Glomerular visceral epithelial cell (primary cell): ENCODE results near the gene ANXA8L1.
"Not testable (repeated sequence)": the region's sequence is repeated elsewhere in the genome, so short reads cannot be mapped to it uniquely, and the experiment has no call there.

Experiments
- DNase-seq: peaks from one replicate; pipeline ENCODE4 v3.0.0-alpha.2; 2016; ENCODE audit errors: extremely low spot score

Gene ANXA8L1

DNA sequence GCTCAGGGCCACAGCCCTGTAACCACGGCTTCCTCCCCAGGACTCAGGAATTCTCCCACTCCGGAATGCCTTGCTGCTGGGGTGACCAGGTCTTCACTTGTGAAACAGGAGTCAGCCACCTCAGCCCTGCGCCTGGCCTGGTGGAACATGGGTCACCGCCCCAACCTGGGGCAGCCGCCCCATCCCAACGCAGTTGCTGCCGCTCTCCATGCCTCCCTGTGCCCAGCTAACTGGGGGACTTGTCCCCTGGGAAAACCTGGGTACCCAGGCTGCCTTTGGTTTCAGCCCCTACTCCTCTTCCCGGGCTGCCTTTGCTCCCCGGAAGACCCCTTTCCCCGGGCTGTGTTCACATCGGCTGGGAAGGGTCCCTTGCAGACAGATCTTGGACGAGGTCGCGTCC is 22.2 kb downstream of the ANXA8L1 start:
- peak; percentile 7 for DNase-seq

DNA sequence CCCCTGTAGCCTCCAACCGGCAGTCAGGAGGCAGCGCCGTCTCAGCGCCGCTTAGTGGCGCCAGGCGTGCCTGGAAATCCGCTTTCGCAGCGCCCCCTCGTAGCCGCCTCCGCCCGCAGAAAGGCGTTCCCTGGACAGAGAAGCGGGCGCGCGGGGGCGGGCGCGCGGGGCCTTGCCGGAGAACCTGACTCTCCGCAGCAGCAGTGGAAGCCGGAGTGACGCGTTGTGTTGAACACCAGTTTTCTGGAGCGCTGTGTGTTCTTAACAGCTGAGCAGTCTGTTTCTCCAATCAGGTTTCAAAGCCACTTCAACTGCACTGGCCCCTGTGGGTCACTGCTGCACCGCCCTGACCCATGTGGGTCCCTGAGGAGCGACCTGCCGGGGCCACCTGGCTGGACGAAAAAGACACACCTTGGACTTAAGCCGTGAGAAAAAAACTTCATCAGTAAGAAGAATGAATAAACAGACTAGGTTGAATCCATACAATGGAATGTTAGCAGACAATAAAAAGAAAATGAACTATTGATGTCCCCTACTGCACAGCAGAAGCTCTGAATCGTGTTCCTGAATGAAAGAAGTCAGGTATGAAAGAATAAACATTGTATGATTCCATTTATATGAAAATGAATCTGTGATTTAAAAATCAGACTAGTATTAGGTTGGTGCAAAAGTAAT is 22.8 kb downstream of the ANXA8L1 start:
- peak; percentile 31 for DNase-seq

DNA sequence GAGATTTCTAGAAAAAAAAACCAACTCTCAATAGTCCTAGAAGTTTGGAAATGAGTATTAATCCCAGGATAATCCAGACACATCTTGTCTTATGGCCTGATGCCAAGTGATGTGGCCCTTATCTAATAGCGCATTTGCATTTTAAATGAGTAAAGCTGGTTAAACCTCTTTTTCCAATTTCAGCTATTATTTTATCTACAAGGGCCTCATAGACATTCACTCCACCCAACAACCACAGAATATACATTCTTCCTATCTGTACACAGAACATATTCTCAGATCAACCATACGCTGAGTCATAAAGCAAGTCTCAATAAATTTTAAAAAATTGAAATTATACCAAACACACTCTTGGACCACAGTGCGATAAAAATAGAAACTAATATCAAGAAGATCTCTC is 34.0 kb downstream of the ANXA8L1 start:
- not testable (repeated sequence) for DNase-seq

DNA sequence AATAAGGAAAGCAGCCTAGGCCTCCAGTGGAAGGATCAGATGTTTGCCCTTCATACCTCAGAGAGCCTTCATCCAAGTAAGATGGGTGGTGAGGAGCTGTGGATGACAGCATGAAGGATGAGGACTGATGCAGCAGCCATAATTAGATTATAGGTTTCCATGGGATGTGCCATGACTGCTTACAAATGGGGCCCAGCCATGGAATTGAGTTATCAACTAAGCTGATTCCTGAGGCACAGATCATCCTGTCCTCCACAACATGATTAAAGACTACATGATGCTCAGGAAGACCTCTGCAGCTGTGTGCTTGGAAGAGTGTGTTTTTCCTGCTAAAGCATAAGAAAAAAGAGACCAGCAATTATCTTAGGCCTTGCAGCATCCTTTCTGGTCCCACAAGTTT is 35.5 kb downstream of the ANXA8L1 start:
- DNase-seq, result not testable (repeated sequence)

DNA sequence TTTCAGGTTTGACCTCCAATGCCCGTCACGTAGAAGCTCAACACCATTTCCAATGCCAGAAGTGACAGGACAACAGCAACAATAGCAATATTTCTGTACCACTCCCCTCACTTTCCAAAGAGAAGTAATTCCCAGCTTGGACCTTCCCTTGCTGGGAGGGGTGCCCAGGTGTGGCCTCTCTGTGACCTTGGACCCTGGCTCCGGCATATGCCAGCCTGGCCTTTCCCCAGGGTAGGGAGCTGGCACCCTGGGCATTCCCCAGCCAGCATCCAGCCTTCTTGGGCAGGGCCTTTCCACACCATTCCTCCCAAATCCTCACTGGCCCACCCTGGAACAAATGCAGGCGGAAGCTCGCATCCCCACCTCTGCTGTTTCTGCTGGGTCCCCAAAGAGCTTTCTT is 37.1 kb downstream of the ANXA8L1 start:
- DNase-seq, result not testable (repeated sequence)

DNA sequence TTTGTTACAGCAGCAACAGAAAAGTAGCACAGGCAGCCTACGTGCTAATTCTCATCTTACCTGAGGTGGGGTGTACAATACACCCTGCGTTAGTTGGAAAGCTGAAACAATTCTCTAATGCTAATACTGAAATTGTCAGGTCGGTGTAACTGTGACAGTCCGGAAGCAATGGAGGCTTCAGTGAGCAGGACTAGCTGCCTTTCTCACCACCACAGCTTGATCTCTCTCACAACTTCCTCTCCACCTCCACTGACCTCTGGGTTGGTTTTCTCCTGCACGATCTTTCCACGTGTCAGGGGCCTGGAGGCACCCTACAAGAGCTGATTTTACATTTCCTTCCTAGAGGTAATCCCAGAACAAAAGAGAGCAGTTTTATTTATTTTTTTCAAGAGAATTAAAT is 39.7 kb downstream of the ANXA8L1 start:
- not testable (repeated sequence) for DNase-seq

DNA sequence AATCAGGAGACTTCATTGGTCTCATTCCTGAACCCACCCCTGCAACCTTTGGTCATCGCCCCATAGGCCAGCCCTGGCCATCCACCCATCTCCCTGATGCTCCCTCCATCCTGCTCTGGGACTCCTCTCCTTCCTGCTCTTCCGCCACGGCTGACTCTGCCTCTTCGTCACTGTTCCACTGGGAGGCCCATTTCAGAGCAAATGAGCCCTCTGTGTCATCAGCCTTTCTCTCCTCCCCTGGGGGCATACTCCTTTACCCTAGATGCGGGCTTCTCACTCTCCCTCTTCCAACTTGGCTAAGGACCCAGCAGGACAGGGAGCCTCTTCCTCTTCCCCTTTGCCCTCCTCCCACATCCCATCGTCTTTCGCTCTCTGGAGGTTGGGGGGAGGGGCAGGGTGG is 42.7 kb downstream of the ANXA8L1 start:
- not testable (repeated sequence) for DNase-seq

DNA sequence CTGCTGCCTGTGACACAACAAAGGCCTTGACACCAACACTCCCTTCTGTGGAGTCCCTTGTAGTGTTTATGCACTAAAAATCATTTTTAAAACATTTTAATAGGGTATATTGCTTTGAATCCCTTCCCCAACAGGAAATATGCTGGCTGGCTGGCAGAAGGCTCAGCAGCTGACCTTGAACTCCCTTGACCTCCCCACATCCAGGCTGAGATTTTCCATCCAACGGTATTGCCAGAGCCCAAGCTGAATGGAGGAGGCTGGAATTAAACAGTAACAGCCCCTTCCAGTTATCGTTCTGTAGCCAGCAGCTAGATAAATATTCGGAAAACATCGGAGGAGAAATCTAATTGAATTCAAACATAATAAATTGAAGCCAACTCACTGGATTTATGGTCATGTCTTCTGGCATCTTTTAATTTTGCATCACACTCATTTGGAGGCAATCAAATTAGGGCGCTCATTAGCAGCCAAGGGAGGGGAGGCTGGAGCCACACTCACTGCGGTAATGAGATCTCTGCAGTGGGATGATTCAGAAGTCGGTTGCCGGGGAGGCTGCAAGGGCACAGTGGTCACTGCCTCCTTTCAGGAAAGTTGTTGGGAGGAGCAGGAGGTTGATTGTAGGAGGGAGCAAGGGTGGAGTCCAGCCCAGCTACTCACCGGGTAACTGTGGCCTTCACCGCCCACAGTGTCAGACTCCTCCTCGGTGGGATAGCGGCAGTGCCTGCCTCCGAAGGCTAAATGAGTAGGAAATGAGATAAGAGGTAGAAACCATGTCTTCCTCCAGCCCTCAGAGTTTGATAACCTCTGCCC is 44.2 kb downstream of the ANXA8L1 start:
- not testable (repeated sequence) for DNase-seq

DNA sequence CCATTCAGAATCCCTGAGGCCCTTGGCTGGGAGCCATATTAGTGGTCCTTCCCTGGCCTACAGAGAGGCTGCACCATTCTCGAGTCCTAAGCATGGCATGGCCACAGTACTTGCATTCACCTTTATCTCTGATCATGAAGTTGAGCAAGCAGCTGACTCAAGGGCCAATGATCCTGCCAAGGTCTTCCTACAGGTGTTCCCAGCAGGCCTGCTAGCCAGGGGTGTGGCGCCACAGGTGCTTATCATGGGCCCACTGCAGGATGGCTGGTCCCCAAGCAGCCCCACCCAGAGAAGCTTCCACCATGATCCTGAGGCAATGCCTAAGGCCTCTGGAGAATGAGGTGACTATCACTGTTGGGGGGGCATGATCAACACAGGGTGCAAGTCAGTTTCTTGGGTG is 48.0 kb downstream of the ANXA8L1 start:
- DNase-seq, result not testable (repeated sequence)

DNA sequence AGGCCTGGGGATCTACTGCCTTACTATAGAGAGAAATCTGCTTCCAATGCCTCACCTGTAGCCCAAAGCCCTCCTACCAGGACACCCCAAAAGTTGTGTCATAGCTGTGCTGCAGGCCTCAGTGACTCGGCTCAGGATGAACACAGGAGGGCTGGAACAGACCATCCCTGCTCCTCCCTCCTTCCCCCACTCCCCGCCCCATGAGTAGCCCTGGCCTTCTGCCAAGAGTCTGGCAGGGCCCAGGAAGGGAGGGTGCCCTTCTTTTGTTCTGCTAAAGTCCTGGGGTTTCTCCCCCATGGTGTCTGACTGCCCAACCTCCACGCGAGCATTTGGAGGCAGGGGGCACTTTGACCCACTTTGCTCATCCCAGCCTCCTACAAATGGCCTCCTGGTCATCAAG is 65.4 kb downstream of the ANXA8L1 start:
- DNase-seq, result not testable (repeated sequence)
